GM12878 (cell line): Measurements from ENCODE around the gene DCP1B. TPM values are rescaled to one million over a fixed set of nuclear protein-coding genes. Genes with fewer than 3 reads are reported as not detected.

ENCODE experiments used
- CREB1 ChIP-seq: IDR thresholded peaks from 2 replicates; pipeline ENCODE4 v1.6.1; 2012; ENCODE audit warnings: low read depth, mild to moderate bottlenecking, inconsistent platforms
- E4F1 ChIP-seq: fragments of 450-650 bp; IDR thresholded peaks from 2 replicates; pipeline ENCODE4 v1.6.1; 2018; ENCODE audit warnings: borderline replicate concordance, mild to moderate bottlenecking; ENCODE audit not compliant: partially characterized antibody
- REST ChIP-seq: IDR thresholded peaks from 2 replicates; pipeline ENCODE4 v1.6.1; 2012; ENCODE audit warnings: mild to moderate bottlenecking, low read depth, low read length
- ZNF592 ChIP-seq: fragments of 450-650 bp; IDR thresholded peaks from 2 replicates; pipeline ENCODE4 v1.6.1; 2017; ENCODE audit warnings: mild to moderate bottlenecking, moderate library complexity
- polyA plus RNA-seq, 11 experiments: library from polyadenylated mRNA; depleted of rRNA in 4 of 11; unstranded in 6 of 11; stranded (reverse) in 5 of 11; fragments of >200 nt; fragmentation: Nextera tagmentation in 4 of 11; fragmentation: Illumina TruSeq in 1 of 11; extraction: Ambion mirVana in 4 of 11; extraction: Trizol in 1 of 11; gene quantifications; 1 replicate in 1 of 11; 2 replicates in 10 of 11; pipeline versions ENCODE4 v1.2.1 to v1.2.3, GENCODE V29; 2011 to 2016; ENCODE audit warnings: inconsistent platforms in 2 of 11, missing spikeins in 2 of 11, low read depth in 1 of 11
- total RNA-seq, 4 experiments: library from RNA; depleted of rRNA in 3 of 4; stranded (reverse); fragments of >200 nt in 3 of 4; fragmentation: Illumina TruSeq in 1 of 4; extraction: Trizol in 1 of 4; gene quantifications; 2 replicates each; pipeline versions ENCODE4 v1.2.1 to v1.2.3, GENCODE V29; 2013 to 2021

The DCP1B gene
- total and polyA plus RNA-seq, 10 of the 15 experiments (the other 5 are each of a cell fraction or from before 2014, with no cell fraction given) = 1.3 to 23.4 (median 15.3) TPM

DNA sequence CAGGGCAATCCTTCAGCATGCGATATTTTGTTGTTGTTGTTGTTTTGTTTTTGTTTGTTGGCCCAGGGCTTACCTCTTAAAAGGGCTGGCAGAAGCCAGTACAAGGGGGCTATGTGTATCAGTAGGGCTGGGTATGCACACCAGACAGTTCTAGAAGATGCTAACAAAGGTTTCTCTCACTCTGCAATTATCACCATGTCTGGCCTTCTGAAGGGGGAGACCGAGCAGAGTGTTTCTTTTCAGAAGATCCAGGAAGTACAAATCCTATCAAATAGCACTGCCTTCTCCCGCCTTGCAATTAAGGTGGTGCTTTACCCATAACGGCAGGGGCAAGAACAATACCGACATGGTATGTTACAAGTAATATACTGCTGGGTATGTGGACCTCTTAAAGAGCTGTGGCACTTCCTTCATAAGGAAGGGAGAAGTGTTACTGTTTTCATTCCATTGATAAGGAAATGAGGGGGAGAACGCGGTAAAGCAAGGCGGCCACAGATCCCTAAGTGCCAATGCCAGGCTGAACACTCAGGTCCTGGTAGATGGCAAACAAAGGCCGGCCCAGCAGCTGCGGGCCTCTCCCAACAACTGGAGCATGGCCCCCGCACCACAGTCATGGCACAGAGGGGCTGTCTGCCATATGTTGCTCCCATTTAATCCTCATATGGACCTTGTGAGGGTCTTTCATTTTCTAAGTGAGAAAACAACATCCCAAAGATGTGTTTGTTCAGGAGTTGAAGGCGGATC lies 66.6 kb downstream of the DCP1B start (continued):
- TF ChIP-seq ZNF592 (no peak), REST (no peak), E4F1 (no peak), CREB1 (no peak)
